Activated T-cell treated with anti-CD3 and anti-CD28 coated beads, Interleukin-2, amount 50 U/mL, for 72 hours (primary cell): ENCODE measurements around the gene THEM5. TPM values are rescaled to one million over a fixed set of nuclear protein-coding genes. Genes with fewer than 3 reads are reported as not detected.

Experiments used
- ATAC-seq, 2 donors: fragments of 150-1000 bp; cut with Tn5 transposase; replicated peaks in 1 of 2; 2 replicates each; pipeline ENCODE4 v1.10.0; 2021; ENCODE audit warnings: moderate library complexity in 2 of 2, mild to moderate bottlenecking in 1 of 2
- DNase-seq, 2 donors: peaks; one replicate each; pipeline ENCODE4 v3.0.0; 2021 to 2022; ENCODE audit warnings: mixed read lengths in 1 of 2
- H3K27ac Mint-ChIP-seq: one replicate; pipeline ENCODE4 v1.8.0; 2022; ENCODE audit warnings: mild to moderate bottlenecking, moderate library complexity, mixed read lengths
- H3K27me3 Mint-ChIP-seq: one replicate; pipeline ENCODE4 v1.8.0; 2022; ENCODE audit warnings: low read depth, mixed read lengths
- H3K36me3 Mint-ChIP-seq, 2 donors: one replicate each; pipeline ENCODE4 v1.8.0; 2022; ENCODE audit warnings: mixed read lengths in 2 of 2, mild to moderate bottlenecking in 1 of 2; ENCODE audit not compliant: insufficient read depth in 2 of 2
- H3K4me1 Mint-ChIP-seq: one replicate; pipeline ENCODE4 v1.8.0; 2022; ENCODE audit warnings: low read depth, mixed read lengths
- H3K4me3 Mint-ChIP-seq, 2 donors: one replicate each; pipeline ENCODE4 v1.8.0; 2022; ENCODE audit warnings: mild to moderate bottlenecking in 2 of 2, mixed read lengths in 2 of 2, moderate library complexity in 2 of 2
- H3K9me3 Mint-ChIP-seq, 2 donors: one replicate each; pipeline ENCODE4 v1.8.0; 2022; ENCODE audit warnings: mixed read lengths in 2 of 2
- total RNA-seq, 2 donors: library from RNA; stranded (reverse); gene quantifications; one replicate each; pipeline ENCODE4 v1.2.3, GENCODE V29; 2022

THEM5 gene
- total RNA-seq, 2 donors from 2014 or later = 0.25 TPM; not detected in 1

DNA sequence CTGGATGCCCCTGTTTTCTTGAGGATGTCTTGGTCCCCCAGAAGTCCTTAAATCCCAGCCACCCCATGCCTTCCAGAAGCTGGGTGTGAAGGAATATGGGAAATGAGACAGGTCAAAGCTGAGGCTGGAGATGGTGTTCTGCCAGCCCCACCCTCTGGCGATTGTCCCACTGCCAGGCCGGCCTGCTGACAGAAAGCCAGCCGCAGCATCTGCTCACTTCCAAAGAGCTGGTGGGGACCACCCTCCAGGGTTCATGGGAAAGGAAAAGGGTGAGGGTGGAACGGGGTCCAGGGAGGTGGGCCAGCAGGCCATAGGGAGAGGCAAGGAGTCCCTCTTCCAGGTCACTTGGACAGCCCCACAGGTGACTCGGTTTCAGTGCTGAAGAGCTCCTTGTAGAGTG is 46.4 kb downstream of the THEM5 start:
- no peaks in the 10 kb centered on the region for H3K9me3 Mint-ChIP-seq
- no peaks in the 10 kb centered on the region for H3K36me3 Mint-ChIP-seq
- no peak overlapping the region for H3K27ac Mint-ChIP-seq
- peaks cover 7% of the 10 kb centered on the region for H3K4me1 Mint-ChIP-seq
- ATAC-seq (no peak), DNase-seq (no peak)
- no peaks in the 10 kb centered on the region for H3K27me3 Mint-ChIP-seq
- H3K4me3 Mint-ChIP-seq = no peak overlapping the region

DNA sequence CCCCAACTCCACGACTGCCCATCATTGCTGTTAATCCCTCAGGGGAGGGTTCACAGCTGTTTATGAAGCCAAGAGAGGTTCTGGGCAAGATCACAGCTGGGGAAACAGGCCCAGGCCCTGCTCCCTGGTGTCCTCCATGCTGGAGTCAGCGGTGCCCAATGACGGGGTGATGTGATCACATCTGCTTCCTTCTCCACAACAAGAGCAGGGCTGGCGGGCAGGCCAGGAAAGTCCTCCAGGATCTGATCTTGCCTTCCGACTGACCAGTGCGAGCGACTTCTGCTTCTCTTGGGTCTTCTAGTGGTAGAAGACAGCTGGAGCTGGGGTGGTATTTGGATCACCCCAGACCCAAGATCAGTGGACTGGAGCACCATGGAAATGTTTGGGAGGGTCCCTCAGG is 47.3 kb downstream of the THEM5 start:
- Mint-ChIP-seq H3K4me3 (no peak overlapping the region), H3K4me1 (peaks cover 7% of the 10 kb centered on the region), H3K27me3 (no peaks in the 10 kb centered on the region), H3K36me3 (no peaks in the 10 kb centered on the region), H3K9me3 (no peaks in the 10 kb centered on the region), H3K27ac (no peak overlapping the region)
- ATAC-seq (no peak), DNase-seq (no peak)

DNA sequence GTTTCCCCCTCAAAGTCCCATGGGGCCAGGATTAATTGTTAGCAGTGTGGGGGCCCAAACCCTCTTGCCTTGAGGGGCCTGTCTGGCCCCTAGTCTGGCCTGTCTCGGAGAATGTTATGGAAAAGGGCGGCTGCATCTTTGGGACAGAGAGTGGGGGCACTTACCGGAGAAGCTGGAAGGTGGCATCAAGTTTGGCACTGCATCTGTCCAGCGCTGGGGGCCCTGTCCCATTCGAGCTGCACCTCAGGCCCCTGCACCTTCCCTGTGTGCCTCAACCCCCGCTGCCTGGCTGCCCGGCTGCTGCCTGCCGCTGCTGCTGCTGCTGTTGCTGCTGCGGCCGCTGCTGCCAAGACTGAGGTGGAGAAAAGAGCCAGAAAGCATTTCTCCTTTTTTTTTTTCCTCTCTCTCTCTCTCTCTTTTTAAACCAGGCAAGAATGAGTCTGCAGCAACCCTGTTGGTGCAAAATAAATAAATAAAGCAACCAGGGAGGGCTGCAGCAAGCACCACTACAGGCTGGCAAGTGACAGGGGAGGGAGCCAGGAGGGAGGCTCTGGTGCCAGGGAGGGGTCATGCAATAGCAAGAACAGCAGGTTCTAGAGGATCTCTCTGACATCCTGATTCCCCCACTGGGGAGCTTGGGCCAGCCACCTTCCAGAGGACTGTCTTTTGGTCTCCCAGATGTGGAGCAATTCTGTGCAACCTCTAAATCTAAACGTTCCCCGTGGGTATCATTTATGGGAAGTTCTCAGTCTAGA is 48.3 kb downstream of the THEM5 start, which contains the start of gene LINGO4:
Gene LINGO4, minus strand, starts transcription at position 354 of the 755 bp plus-strand sequence. CDS start 2,715 bp downstream, outside the sequence.
- H3K4me3 Mint-ChIP-seq = no peak within 1 kb of the TSS
- H3K4me1 Mint-ChIP-seq = peaks cover 7% of the 10 kb centered on the region
- DNase-seq = no peak
- no peak for ATAC-seq
- no peak within 1 kb of the TSS for H3K27ac Mint-ChIP-seq
- H3K9me3 Mint-ChIP-seq = no peaks in the 10 kb centered on the region
- H3K36me3 Mint-ChIP-seq = no peaks in the 10 kb centered on the region
- no peaks in the 10 kb centered on the region for H3K27me3 Mint-ChIP-seq

DNA sequence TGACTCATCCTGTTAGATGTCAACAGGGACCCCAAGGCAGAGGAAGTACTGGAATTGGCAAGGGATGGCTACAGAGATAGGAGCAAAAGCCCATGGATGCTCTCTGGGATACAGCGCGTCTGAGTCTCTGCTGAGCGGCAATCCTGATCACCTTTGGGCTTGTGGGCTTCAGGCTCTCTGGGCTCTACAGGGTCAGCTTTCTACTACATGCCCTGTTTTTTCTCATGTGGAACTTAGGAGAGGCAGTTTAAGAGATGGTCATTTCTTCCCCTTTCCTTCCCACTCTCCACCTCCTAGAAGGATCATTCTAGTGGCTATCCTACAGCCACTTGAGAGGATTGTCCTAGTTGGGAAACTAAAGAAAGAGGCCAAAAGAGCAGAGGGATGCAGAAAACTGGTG is 49.6 kb downstream of the THEM5 start:
- Mint-ChIP-seq H3K4me1 (peaks cover 7% of the 10 kb centered on the region), H3K9me3 (no peaks in the 10 kb centered on the region), H3K27ac (no peak overlapping the region), H3K4me3 (no peak overlapping the region), H3K27me3 (peaks cover 6% of the 10 kb centered on the region), H3K36me3 (no peaks in the 10 kb centered on the region)
- DNase-seq (no peak), ATAC-seq (no peak)

DNA sequence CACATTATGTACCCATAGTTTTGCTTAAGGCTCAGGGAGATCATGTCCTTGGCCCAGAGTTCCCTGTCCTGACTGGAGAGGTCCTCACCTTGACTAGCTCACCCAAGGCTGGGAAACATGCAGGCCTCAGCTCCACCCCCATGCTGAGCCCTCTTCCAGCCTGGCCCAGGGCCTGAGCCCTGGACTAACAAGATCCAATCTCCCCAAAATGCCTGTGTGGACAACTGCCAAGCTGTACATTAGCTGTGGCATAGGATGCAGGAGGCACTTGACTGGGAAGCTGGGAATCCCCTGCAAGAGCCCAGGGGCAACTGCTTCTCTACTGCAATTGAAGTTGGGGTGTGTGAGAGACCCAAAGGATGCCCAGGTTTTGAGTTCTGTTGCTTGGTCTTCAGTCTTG is 50.3 kb downstream of the THEM5 start:
- H3K4me3 Mint-ChIP-seq = no peak overlapping the region
- H3K27ac Mint-ChIP-seq = no peak overlapping the region
- H3K27me3 Mint-ChIP-seq = peaks cover 6% of the 10 kb centered on the region

DNA sequence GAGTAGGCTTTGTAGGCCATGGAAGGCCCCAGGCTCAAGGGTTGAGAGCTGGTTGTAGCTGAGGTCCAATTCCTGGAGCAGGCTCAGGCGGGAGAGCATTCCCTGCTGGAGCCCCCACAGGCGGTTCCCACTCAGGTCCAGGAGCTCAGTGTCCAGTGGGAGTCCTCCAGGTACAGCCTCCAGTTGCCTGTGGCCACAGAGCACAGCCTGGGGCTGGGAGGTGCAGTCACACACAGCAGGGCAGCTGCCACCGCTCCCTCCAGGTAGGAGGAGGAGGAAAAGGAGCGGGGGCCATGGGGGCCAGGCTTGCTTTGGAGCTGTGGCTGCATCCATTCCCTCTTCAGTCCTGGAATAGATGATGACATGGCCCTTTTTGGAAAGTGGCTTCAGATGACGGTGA is 51.1 kb downstream of the THEM5 start:
- no peak overlapping the region for H3K27ac Mint-ChIP-seq
- ATAC-seq (no peak), DNase-seq (no peak)
- peaks cover 7% of the 10 kb centered on the region for H3K4me1 Mint-ChIP-seq
- no peaks in the 10 kb centered on the region for H3K9me3 Mint-ChIP-seq
- H3K36me3 Mint-ChIP-seq = no peaks in the 10 kb centered on the region
- peaks cover 6% of the 10 kb centered on the region for H3K27me3 Mint-ChIP-seq
- H3K4me3 Mint-ChIP-seq = no peak overlapping the region

More for the DNA sequence above, 50.3 kb downstream of the THEM5 start:
- no peaks in the 10 kb centered on the region for H3K9me3 Mint-ChIP-seq
- DNase-seq (no peak), ATAC-seq (no peak)
- H3K36me3 Mint-ChIP-seq = no peaks in the 10 kb centered on the region
- peaks cover 7% of the 10 kb centered on the region for H3K4me1 Mint-ChIP-seq

DNA sequence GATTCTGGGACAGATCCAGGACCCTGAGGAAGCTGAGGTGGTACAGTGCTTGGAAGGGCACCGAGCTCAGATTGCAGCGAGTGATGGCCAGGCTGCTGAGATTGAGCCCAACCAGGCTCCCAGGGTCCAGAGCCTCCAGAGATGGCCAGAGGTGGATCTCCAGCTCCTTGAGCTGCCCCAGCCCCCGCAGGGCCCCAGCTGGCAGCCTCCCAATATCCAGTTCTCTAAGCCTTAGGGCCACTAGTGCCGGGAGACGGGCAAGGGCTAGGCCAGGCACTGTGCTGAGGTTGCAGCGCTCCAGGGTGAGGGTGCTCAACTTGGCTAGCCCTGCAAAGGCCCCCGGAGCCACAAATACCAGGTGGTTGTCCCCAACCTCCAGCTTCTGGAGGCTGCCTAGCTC is 51.7 kb downstream of the THEM5 start:
- no peak overlapping the region for H3K4me3 Mint-ChIP-seq
- peaks cover 7% of the 10 kb centered on the region for H3K4me1 Mint-ChIP-seq
- ATAC-seq = no peak
- no peak overlapping the region for H3K27ac Mint-ChIP-seq
- no peak for DNase-seq
- peaks cover 6% of the 10 kb centered on the region for H3K27me3 Mint-ChIP-seq
- no peaks in the 10 kb centered on the region for H3K9me3 Mint-ChIP-seq
- no peaks in the 10 kb centered on the region for H3K36me3 Mint-ChIP-seq

DNA sequence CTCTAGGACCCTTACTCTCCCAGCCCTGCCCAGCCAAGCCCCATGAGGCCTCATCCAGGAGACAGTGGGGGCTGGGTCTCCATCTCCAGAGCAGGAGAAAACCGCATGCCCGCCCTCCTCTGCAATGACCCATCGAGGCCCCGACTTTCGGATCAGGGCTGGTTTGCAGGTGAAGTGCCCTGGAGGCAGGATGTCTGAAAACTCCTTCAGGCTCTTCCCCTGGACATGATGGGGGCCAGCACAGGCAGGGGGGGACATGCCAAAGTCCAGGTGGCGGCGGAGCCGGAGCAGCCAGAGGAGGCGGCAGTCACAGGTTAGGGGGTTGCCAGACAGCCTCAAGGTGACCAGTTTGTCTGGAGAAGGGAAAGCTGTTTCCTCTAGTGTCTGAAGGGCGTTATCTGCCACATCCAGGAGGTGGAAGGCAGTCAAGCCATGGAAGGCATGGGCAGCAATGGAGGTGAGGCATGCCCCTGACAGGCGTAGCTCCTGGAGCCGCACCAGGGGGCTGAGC is 52.1 kb downstream of the THEM5 start:
- Mint-ChIP-seq H3K4me3 (no peak overlapping the region), H3K27ac (no peak overlapping the region), H3K9me3 (no peaks in the 10 kb centered on the region), H3K4me1 (peaks cover 7% of the 10 kb centered on the region), H3K27me3 (peaks cover 6% of the 10 kb centered on the region), H3K36me3 (no peaks in the 10 kb centered on the region)
- ATAC-seq (no peak), DNase-seq (no peak)

DNA sequence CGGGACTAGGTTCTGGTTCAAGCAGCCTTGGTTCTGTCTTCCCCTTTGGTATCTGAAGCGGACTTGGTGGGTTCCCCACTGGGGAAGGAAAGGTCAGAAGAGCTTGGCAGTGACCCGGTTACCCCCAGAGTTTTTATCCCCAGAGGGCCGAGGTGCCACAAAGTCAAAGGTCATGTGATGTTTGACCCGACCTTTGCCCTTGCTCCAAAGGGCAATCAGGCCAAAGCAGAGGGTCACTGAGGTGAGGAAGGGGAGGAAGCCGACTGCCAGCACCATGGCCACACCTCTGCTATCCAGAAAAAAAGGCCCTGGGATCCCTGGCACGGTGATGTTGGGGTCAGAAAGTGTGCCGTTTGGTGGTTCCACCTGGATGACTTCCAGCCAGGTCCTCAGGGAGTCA is 52.7 kb downstream of the THEM5 start:
- H3K27me3 Mint-ChIP-seq = peaks cover 6% of the 10 kb centered on the region
- H3K36me3 Mint-ChIP-seq = no peaks in the 10 kb centered on the region
- ATAC-seq (no peak), DNase-seq (no peak)
- peaks cover 7% of the 10 kb centered on the region for H3K4me1 Mint-ChIP-seq
- no peaks in the 10 kb centered on the region for H3K9me3 Mint-ChIP-seq
- no peak overlapping the region for H3K27ac Mint-ChIP-seq
- H3K4me3 Mint-ChIP-seq = no peak overlapping the region

DNA sequence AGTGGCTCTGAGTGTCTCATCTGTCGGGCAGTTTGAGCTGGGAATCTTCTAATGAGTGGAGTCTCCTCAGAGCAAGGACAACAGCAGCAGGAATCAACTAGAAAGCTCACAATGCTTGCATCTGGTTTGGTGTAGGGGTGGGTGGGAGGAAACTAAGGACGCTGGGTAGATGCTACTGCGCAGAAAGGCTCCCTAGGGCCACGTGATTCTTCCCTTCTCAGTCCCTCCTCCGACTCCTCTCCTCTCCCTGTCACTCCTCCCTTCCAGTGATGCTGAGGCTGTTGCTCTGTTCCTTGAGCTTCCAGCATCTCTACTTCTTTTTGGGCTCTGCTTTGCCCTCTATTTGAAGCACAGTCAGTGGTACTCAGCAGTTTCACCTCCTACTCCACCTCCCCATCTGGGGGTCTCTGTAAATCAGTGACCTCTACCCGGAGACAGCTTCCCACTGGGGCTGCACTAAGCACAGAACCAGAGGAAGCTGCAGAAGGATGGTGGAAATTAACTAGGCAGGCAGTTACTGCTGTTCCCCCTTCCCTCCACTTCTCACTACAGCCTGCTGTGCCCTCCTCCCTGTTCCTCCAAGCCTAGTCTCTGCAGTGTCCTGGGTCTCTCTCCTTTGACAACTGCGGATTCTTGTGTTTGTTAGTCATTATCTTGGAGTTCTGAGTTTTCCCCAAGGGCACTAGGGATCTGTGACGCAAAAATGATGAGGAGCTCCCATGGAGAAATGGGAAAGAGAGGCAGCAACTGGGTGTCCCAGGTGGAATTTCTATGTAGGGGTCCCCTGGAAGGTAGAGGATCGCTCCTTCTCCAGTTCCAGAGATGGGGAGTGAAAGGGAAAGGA is 54.1 kb downstream of the THEM5 start:
- no peak overlapping the region for H3K4me3 Mint-ChIP-seq
- no peaks in the 10 kb centered on the region for H3K36me3 Mint-ChIP-seq
- peaks cover 6% of the 10 kb centered on the region for H3K27me3 Mint-ChIP-seq
- DNase-seq (no peak), ATAC-seq (no peak)
- peaks cover 7% of the 10 kb centered on the region for H3K4me1 Mint-ChIP-seq
- no peaks in the 10 kb centered on the region for H3K9me3 Mint-ChIP-seq
- no peak overlapping the region for H3K27ac Mint-ChIP-seq

DNA sequence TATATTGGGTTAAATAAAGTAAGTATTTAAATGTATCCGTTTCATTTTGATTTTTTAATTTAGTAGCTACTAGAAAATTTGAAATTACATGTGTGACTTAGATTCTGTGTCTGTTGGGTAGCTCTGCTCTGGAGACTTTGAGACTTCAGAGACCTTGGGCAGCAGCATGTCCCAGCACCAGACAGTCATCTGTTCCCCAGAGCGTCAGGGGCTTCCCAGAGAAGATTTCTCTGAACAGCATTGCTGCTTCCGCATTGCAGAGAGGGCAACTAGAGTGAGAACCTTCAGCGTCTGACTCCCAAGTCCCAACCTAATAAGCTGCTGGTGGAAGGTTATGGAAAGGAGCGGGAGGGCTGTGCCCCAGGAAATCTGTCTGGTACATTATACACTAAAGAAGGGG is 54.9 kb downstream of the THEM5 start:
- H3K9me3 Mint-ChIP-seq = no peaks in the 10 kb centered on the region
- peak overlapping the region in 1 of 2 donors; percentile 5 for H3K4me3 Mint-ChIP-seq
- peaks cover 7% of the 10 kb centered on the region for H3K4me1 Mint-ChIP-seq
- no peak for ATAC-seq
- H3K27me3 Mint-ChIP-seq = peaks cover 6% of the 10 kb centered on the region
- DNase-seq = no peak
- H3K27ac Mint-ChIP-seq = no peak overlapping the region
- no peaks in the 10 kb centered on the region for H3K36me3 Mint-ChIP-seq
